SIG-M5 treated with dmso at 0.1 percent for 504 hours (cell line): ENCODE data around the gene SYCE3.

Experiments
- DNase-seq: peaks from one replicate; lab custom pipeline; 2025; ENCODE audit not compliant: unreplicated experiment; lab: John Stamatoyannopoulos, UW

SYCE3 gene

GRCh38 chr22:50551160-50551752 lies 11.5 kb downstream of the SYCE3 start:
- DNase-seq, result no peak

DNA sequence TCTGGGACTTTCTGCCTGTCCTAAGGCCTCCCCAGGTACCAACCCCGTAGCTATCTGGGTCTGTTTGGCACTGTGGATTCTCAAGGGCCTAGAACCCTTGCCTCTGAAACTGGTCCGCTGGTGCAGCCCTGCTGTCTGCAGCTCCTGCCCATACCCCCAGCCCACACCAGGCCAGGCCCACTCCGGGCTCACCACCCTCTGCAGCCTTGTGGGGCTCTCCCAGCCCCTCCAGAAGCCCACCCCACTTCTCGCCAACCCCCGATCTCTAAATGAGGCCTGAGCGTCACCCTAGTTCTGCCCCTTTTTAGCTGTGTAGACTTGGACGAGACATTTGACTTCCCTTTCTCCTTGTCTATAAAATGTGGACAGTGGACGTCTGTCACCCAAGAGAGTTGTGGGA lies 12.3 kb downstream of the SYCE3 start:
- no peak for DNase-seq

DNA sequence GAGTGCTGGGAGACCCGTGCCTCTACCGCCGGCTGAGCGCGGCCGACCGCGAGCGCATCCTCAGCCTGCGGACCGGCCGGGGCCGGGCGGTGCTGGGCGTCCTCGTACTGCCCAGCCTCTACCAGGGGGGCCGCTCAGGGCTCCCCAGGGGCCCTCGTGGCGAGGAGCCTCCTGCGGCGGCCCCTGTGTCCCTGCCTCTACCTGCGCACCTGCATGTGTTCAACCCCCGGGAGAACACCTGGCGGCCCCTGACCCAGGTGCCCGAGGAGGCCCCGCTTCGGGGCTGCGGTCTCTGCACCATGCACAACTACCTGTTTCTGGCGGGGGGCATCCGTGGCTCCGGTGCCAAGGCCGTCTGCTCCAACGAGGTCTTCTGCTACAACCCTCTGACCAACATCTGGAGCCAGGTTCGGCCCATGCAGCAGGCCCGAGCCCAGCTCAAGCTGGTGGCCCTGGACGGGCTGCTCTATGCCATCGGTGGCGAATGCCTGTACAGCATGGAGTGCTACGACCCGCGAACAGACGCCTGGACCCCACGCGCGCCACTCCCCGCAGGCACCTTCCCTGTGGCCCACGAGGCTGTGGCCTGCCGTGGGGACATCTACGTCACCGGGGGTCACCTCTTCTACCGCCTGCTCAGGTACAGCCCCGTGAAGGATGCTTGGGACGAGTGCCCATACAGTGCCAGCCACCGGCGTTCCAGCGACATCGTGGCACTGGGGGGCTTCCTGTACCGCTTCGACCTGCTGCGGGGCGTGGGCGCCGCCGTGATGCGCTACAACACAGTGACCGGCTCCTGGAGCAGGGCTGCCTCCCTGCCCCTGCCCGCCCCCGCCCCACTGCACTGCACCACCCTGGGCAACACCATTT lies 13.6 kb downstream of the SYCE3 start:
- no peak for DNase-seq

DNA sequence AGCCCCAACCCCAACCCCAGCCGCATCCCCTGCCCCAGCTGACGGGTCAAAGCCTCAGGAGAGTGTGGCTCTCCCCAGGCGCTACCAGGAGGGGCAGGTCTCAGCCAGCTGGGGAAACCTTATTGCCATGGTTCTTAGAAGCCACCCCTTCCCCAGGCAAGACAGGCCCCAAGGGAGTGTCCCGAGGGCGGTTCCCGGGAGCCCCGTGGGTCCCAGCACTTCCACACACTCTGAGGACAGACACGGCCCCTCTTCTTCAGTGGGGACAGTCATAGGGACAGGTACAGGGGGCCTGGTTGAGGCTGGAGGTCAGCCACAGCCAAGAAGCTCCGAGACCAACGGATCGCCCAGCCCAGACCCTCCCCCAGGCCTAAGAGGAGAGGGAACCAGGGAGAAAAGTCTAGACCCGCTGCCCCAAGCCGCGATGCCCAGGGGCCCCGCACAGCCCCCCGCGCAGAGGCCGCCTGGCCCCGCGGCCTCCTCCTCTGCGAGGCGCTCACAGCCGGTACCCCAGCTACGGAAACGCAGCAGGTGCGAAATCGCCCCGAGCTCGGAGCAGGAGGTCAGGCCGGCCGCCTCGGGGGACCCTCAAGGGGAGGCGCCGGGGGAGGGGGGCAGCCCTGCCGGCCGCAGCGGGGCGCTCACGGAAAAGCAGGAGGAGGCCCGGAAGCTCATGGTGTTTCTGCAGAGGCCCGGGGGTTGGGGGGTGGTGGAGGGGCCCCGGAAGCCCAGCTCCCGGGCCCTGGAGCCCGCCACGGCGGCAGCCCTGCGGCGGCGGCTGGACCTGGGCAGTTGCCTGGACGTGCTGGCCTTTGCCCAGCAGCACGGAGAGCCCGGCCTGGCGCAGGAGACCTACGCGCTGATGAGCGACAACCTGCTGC lies 14.4 kb downstream of the SYCE3 start:
- peak; percentile 45 for DNase-seq

DNA sequence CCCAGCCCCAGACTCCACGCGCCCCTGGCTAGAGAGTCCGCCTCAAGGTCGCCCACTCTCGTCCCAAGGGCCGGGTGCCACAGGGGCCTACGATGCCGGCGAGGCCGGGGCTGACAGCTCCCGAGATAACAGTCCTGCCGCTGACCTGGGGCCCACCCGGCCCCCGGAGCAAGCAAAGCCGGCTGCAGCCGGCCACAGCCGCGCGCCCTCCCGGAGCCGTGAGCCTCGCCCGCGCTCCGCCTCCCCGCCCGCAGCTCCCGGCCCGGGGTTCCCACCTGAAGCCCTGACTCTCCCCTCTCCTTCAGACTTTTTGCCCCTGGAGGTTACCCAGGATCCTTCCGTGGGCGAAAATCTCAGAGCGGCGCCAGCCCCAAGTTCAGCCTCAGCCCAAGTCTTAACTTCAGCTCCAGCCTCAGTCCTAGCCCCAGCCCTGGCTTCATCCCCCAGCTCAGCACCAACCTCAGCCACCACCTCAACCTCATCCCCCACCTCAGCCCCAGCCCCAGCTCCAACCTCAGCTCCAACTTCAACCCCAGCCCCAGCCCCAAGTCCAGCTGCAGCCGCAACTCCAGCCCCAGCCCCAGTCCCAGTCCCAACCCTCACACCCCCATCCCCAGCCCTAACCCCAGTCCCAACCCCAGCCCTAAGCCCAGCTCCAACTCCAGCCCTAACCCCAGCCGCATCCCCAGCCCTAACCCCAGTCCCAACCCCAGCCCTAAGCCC lies 15.3 kb downstream of the SYCE3 start:
- DNase-seq, result no peak

DNA sequence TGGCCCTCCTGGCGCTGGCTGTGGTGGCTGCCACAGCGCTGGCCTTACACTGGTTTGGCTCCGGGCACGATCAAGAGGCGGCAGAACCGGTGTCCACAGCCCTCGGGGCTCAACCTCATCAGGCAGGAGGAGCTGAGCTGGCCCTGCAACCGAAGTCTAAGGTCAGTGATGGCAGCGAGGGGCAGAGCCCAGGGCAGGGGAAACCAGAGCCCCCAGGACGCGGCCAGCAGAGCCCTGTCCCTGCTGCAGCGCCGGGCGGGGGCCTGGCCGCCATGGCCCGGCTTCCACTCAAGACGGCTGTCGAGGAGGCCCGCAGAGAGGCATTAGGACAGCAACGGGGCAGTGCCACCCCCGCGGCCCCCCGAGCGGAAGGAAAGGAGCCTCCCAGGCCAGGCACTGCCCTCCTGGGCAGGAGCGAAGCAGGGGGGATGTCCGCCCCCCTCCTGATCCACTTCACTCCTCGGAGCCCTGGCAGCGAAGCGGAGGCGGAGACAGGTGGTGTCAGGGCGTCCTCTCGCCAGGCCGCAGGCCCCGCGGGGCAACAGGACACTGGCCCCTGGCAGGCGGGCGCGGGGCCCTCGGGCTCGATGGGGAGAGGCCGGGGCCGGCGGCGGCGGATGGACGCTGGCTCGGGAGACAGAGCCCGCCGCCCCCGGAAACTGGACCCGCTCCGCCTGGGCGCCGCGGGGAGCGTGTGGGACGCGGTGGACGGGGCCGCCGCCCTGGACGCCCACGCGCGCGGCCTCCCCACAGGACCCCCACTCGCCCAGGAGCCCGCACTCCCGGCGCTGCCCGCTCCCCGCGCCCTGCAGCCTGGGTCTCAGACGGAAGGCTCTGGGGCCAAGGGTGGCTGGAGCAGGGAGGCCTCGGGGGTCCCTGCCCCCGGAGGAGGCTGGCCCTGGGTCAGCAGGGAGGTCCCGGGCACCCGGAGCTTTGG lies 16.1 kb downstream of the SYCE3 start:
- no peak for DNase-seq

- peak; percentile 22 for DNase-seq
These were observed 17.0 kb downstream of the SYCE3 start, which contains the start of gene KLHDC7B for GRCh38 chr22:50545522-50546325. TSS of gene KLHDC7B (plus strand) at chr22:50545899. CDS start at chr22:50546244, 345 bp downstream.

DNA sequence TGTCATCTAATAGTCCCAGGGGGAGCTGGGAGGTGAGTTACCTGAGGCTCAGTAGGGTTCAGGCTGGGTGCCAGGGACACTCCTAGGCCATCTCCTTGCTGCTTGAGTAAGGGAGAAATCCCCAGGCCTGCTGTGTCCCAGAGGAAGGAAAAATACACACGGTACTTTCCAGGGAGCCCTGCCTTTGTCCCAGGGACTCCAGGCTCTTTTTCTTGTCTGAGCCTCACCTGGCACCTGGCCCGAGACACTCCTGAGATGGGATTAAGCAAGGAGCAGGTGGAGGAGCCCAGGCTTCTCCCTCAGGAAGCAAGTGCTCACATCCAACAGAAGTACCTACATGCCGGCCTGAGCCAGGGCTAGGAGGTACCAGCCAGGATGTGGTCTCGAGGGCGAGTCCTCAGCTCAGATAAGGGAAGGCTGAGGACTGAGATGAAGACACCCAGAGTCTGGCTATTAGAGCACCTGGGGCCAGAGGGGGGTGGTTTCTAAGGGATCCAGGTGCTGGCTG lies 17.9 kb downstream of the SYCE3 start:
- DNase-seq, result no peak

GRCh38 chr22:50544078-50544745 lies 18.5 kb downstream of the SYCE3 start:
- DNase-seq, result no peak

- peak; percentile 91 for DNase-seq
These were observed 20.2 kb downstream of the SYCE3 start for GRCh38 chr22:50542416-50542927.

- peak; percentile 69 for DNase-seq
These were observed 21.1 kb downstream of the SYCE3 start for GRCh38 chr22:50541667-50542026.

- DNase-seq, result no peak
These were observed 22.3 kb downstream of the SYCE3 start for GRCh38 chr22:50540381-50540780.

- no peak for DNase-seq
These were observed 25.0 kb downstream of the SYCE3 start for GRCh38 chr22:50537765-50538164.

GRCh38 chr22:50536226-50536625 lies 26.5 kb downstream of the SYCE3 start:
- no peak for DNase-seq

- no peak for DNase-seq
These were observed 27.6 kb downstream of the SYCE3 start for GRCh38 chr22:50535113-50535512.

GRCh38 chr22:50533856-50534711 lies 28.6 kb downstream of the SYCE3 start:
- peak; percentile 76 for DNase-seq
